ENCODE results near the gene PDE8B.

The PDE8B gene

GRCh38 chr5:77210091-77210963 lies at the start of gene PDE8B:
Gene PDE8B (plus strand): TSS chr5:77210680. CDS start chr5:77210926, 246 bp downstream.
- H3K9ac ChIP-seq (ENCODE audit: low read length), result no peak within 1 kb of the TSS
- H4K20me1 ChIP-seq (ENCODE audit: insufficient read depth, low read length), result no peaks in the 10 kb centered on the region
- H3K27ac ChIP-seq (ENCODE audit: low read length), result no peak within 1 kb of the TSS
- H3K79me2 ChIP-seq (ENCODE audit: low read length), result no peaks in the 10 kb centered on the region
- peak within 1 kb of the TSS; percentile 31; the same call in 1 of the 2 replicates for H3K4me3 ChIP-seq (ENCODE audit: low read length)
- peak within 1 kb of the TSS; percentile 48; the same call in 1 of the 2 replicates for H3K4me2 ChIP-seq (ENCODE audit: low read depth, low read length)
- H3K27me3 ChIP-seq (replicated peaks; ENCODE audit: insufficient read depth, low read length), result peaks cover 4% of the 10 kb centered on the region; the same call in 1 of the 2 replicates
- no peaks in the 10 kb centered on the region for H3K36me3 ChIP-seq (replicated peaks; ENCODE audit: insufficient read depth, low read length)
- H3K9me3 ChIP-seq (replicated peaks; ENCODE audit: insufficient read depth, low read length), result no peaks in the 10 kb centered on the region
- H2AFZ ChIP-seq (ENCODE audit: low read length), result no peak within 1 kb of the TSS
- H3F3A ChIP-seq (ENCODE audit: insufficient read depth, low read length), result no peaks in the 10 kb centered on the region
- H3K4me1 ChIP-seq (ENCODE audit: low read length), result no peaks in the 10 kb centered on the region
- TF ChIP-seq EZH2 (optimal IDR thresholded peaks at IDR 0.05; ENCODE audit: low read depth, low read length) (no peak), EZH2phosphoT487 (IDR thresholded peaks at IDR 0.05; ENCODE audit: low read length) (no peak), CTCF (IDR thresholded peaks at IDR 0.05; ENCODE audit: low read length) (no peak)
- DNase-seq, result no peak
- H3K9me2 ChIP-seq (replicated peaks; ENCODE audit: insufficient read depth, low read length), result no peaks in the 10 kb centered on the region

GRCh38 chr5:77163453-77163852 lies 47.0 kb upstream of the PDE8B start:
- Histone ChIP-seq H3K27me3 (replicated peaks; ENCODE audit: insufficient read depth, low read length) (no peaks in the 10 kb centered on the region), H2AFZ (ENCODE audit: low read length) (no peak overlapping the region), H4K20me1 (ENCODE audit: insufficient read depth, low read length) (no peaks in the 10 kb centered on the region), H3K36me3 (replicated peaks; ENCODE audit: insufficient read depth, low read length) (no peaks in the 10 kb centered on the region), H3K4me1 (ENCODE audit: low read length) (no peaks in the 10 kb centered on the region), H3K27ac (ENCODE audit: low read length) (no peak overlapping the region), H3K4me2 (ENCODE audit: low read depth, low read length) (no peak overlapping the region), H3F3A (ENCODE audit: insufficient read depth, low read length) (no peaks in the 10 kb centered on the region), H3K4me3 (ENCODE audit: low read length) (no peak overlapping the region), H3K9me2 (replicated peaks; ENCODE audit: insufficient read depth, low read length) (no peaks in the 10 kb centered on the region), H3K9me3 (replicated peaks; ENCODE audit: insufficient read depth, low read length) (no peaks in the 10 kb centered on the region), H3K9ac (ENCODE audit: low read length) (no peak overlapping the region), H3K79me2 (ENCODE audit: low read length) (no peaks in the 10 kb centered on the region)
- DNase-seq, result no peak
- no peak for TF ChIP-seq EZH2 (optimal IDR thresholded peaks at IDR 0.05; ENCODE audit: low read depth, low read length)
- TF ChIP-seq CTCF (IDR thresholded peaks at IDR 0.05; ENCODE audit: low read length), result no peak

GRCh38 chr5:77167063-77167462 lies 43.4 kb upstream of the PDE8B start:
- no peaks in the 10 kb centered on the region for H3K9me2 ChIP-seq (replicated peaks; ENCODE audit: insufficient read depth, low read length)
- H3F3A ChIP-seq (ENCODE audit: insufficient read depth, low read length), result no peaks in the 10 kb centered on the region
- H3K4me3 ChIP-seq (ENCODE audit: low read length), result no peak overlapping the region
- no peaks in the 10 kb centered on the region for H4K20me1 ChIP-seq (ENCODE audit: insufficient read depth, low read length)
- H3K9ac ChIP-seq (ENCODE audit: low read length), result no peak overlapping the region
- no peaks in the 10 kb centered on the region for H3K36me3 ChIP-seq (replicated peaks; ENCODE audit: insufficient read depth, low read length)
- no peaks in the 10 kb centered on the region for H3K4me1 ChIP-seq (ENCODE audit: low read length)
- no peaks in the 10 kb centered on the region for H3K27me3 ChIP-seq (replicated peaks; ENCODE audit: insufficient read depth, low read length)
- TF ChIP-seq EZH2phosphoT487 (IDR thresholded peaks at IDR 0.05; ENCODE audit: low read length) (no peak), EZH2 (optimal IDR thresholded peaks at IDR 0.05; ENCODE audit: low read depth, low read length) (no peak), CTCF (IDR thresholded peaks at IDR 0.05; ENCODE audit: low read length) (no peak)
- H3K79me2 ChIP-seq (ENCODE audit: low read length), result no peaks in the 10 kb centered on the region
- no peak overlapping the region for H3K27ac ChIP-seq (ENCODE audit: low read length)
- no peaks in the 10 kb centered on the region for H3K9me3 ChIP-seq (replicated peaks; ENCODE audit: insufficient read depth, low read length)
- no peak overlapping the region for H2AFZ ChIP-seq (ENCODE audit: low read length)
- no peak overlapping the region for H3K4me2 ChIP-seq (ENCODE audit: low read depth, low read length)
- DNase-seq, result no peak

All from MM.1S (cell line).